GF-D8 (cell line): Measurements from ENCODE around the gene ZSWIM8.

Source experiments
- DNase-seq: peaks from one replicate; lab custom pipeline; 2025; lab: John Stamatoyannopoulos, UW

Gene ZSWIM8

GRCh38 chr10:73843261-73843660, 57.9 kb downstream of the ZSWIM8 start:
- DNase-seq: no peak

DNA sequence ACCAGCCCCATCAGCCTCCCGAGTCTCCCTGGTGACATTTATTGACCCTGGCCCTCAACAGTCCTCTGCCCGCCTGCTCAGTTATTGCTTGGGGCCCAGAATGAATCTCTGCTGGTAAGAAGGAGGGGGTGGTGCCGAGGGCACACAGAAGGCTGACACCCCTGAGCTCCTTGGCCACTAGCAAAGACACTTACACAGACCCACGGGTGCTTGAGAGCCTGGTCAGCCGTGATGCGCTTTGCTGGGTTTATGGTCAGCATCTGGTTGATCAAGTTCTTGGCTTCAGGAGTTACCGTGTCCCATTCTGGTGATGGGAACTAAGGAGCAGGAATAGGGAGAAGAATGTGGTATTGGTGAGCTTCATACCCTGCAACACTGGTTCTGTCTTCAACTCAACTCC, 61.6 kb downstream of the ZSWIM8 start:
- no peak for DNase-seq

DNA sequence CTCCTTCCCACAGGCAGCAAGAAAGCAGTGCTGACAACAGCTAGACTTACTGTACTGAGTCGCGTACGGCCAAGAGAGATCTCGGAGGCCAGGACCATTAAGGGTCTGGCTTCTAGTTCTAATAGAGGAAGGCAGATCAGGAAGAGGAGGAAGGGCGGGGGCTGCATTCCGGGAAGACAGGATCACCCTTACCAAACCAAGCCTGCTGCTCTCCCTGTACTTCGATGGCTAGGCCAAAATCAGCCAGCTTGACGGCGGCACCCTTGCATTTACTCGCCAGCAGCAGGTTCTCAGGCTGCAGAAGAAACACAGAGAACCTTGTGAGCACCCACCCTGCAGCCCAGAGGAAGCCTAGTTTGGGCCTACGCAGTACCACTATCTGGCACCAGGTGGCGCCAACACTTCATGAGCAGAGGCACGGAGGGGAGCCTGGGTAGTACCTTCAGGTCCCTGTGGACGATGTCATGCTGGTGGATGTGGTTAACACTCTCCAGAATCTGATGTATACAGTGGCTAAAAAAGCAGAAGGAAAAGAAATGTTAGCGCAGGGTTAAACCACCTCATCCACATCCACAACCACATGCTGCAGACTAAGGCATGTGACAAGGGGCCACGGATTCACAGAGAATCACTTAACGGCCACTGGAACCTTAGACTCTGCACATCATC, 63.5 kb downstream of the ZSWIM8 start:
- peak; percentile 96 for DNase-seq

DNA sequence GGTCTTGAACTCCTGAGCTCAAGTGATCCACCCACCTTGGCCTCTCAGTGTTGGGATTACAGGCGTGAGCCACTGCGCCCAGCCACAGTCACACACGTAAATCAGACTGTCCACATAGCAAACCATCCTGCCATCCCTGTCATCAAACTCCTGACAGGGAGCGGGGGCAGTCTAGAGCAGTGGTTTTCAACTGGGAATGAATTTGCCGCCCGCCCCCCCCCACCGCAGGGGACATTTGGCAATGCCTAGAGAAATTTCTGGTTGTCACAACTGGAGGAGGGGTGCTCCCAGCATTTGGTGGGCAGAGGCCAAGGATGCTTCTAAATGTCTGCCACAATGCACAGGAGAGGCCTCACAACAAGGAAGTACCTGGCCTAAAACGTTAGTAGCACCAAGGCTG, 64.8 kb downstream of the ZSWIM8 start:
- DNase-seq: no peak

GRCh38 chr10:73850863-73851461, 65.6 kb downstream of the ZSWIM8 start:
- no peak for DNase-seq
